Heart left ventricle (tissue), 16 donors: Measurements from ENCODE around the gene THPO. TPM values are rescaled to one million over a fixed set of nuclear protein-coding genes. Genes with fewer than 3 reads are reported as not detected.

Experiments
- ATAC-seq, 4 donors: fragments of 200-7000 bp; cut with Tn5 transposase; one replicate each; pipeline ENCODE4 v1.9.1; 2020 to 2022; ENCODE audit warnings: moderate library complexity in 4 of 4, mild to moderate bottlenecking in 3 of 4, moderate number of reproducible peaks in 1 of 4
- DNase-seq, 5 donors: peaks; one replicate each; pipeline ENCODE4 v3.0.0-alpha.2; 2020
- H3K27ac ChIP-seq, 12 donors: fragments of 200-600 bp; sonication (generic) in 4 of 12; one replicate each; pipeline versions ENCODE4 v1.5.0 to v1.8.0; 2016 to 2022; ENCODE audit warnings: mild to moderate bottlenecking in 2 of 12
- H3K27me3 ChIP-seq, 9 donors: fragments of 200-600 bp; sonication (generic) in 2 of 9; one replicate each; pipeline versions ENCODE4 v1.5.1 to v1.8.0; 2016 to 2022; ENCODE audit warnings: mild to moderate bottlenecking in 3 of 9
- H3K36me3 ChIP-seq, 9 donors: fragments of 200-600 bp; sonication (generic) in 2 of 9; one replicate each; pipeline versions ENCODE4 v1.5.0 to v1.8.0; 2018 to 2022; ENCODE audit warnings: mild to moderate bottlenecking in 2 of 9
- H3K4me1 ChIP-seq, 12 donors: fragments of 200-600 bp; sonication (generic) in 4 of 12; one replicate each; pipeline versions ENCODE4 v1.5.0 to v1.8.0; 2016 to 2022; ENCODE audit warnings: mild to moderate bottlenecking in 3 of 12
- H3K4me3 ChIP-seq, 12 donors: fragments of 200-600 bp; sonication (generic) in 4 of 12; one replicate each; pipeline versions ENCODE4 v1.5.0 to v1.8.0; 2017 to 2022; ENCODE audit warnings: mild to moderate bottlenecking in 9 of 12, moderate library complexity in 4 of 12
- H3K9me3 ChIP-seq, 12 donors: fragments of 200-600 bp; sonication (generic) in 4 of 12; one replicate each; pipeline versions ENCODE4 v1.5.0 to v1.8.0; 2016 to 2022; ENCODE audit warnings: mild to moderate bottlenecking in 1 of 12
- CTCF ChIP-seq, 12 donors: fragments of 200-600 bp; sonication (generic) in 4 of 12; IDR thresholded peaks; one replicate each; pipeline versions ENCODE4 v1.5.0 to v1.8.0; 2018 to 2022; ENCODE audit warnings: antibody characterized with exemption in 12 of 12, mild to moderate bottlenecking in 5 of 12
- POLR2A ChIP-seq, 2 donors: fragments of 450-650 bp; IDR thresholded peaks; one replicate each; pipeline ENCODE4 v1.6.1; 2017; ENCODE audit warnings: antibody characterized with exemption in 2 of 2, mild to moderate bottlenecking in 2 of 2, moderate library complexity in 2 of 2
- WGBS, 4 donors: extraction: QIAGEN DNeasy Blood & Tissue Kit in 2 of 4; methylation state at CpG; one replicate each; pipeline versions ENCODE4 v1.1.5 to v1.1.7; 2013 to 2018; 5-methylcytosine and 5-hydroxymethylcytosine counted together
- intact Hi-C, 10 donors: fragments of 100-400 bp; cut with DNase I; formaldehyde crosslinking; loops; one replicate each; pipeline versions ENCODE4 v1.11.1 to v1.14.2; 2022
- polyA plus RNA-seq, 2 donors: library from polyadenylated mRNA; stranded (reverse); fragments of 200-250 nt; gene quantifications; one replicate each; pipeline ENCODE4 v1.2.3, GENCODE V29; 2013
- total RNA-seq, 9 donors: library from RNA; depleted of rRNA in 2 of 9; stranded (reverse); fragments of >200 nt in 2 of 9; fragmentation: NEBNext Ultra II Directional in 3 of 9; extraction: Animal tissue kit (Norgen Biotek cat#: 25700) in 3 of 9; gene quantifications; one replicate each; pipeline versions ENCODE4 v1.1.0 to v1.2.4, GENCODE V29; 2016 to 2023
- donor health status: ischemic (EF 13 %, LVEDD 7.1; RV severe dilation, severe dysfunction).
- donor health status: healthy with polysubstance abuse.
- donor health status: DM: no; HTN: yes; CAD: no.
- donor health status: DM: no; HTN: no; CAD: no.
- donor health status: ischemic (EF 25% LVEDD 6.9; RV normal size, moderate dysfunction).
- donor health status: ischemic (EF 25% LVEDD 5.7; RV mildly dilated, moderate dysfunction).
- donor health status: healthy.
- donor health status: DM: yes; HTN: yes; CAD: no.
- donor health status: ischemic (EF 35%, LVEDD 5.7; RV mildly dilated, moderate dysfunction).
- donor health status: nonischemic (EF 11% LVEDD 7.7; RV severe dilation, severe dysfunction).
- donor health status: DM: yes; HTN: yes; CAD: no.
- donor health status: PGD.
- donor health status: ischemic (EF 29% LVEDD 5.4; RV normal size, mild dysfunction).
- donor health status: nonischemic (EF 23%, LVEDD 6.1; RV moderate dilation, normal function).

Gene THPO
- total and polyA plus RNA-seq, 11 donors: 0.12 to 0.68 (median 0.28) TPM; not detected in 5

- H3K27ac ChIP-seq: no peak overlapping the region
- WGBS, 4 donors: 91 to 93% (median 92%) methylated on average over 20 of the region's 20 CpGs
- peaks cover 0 to 11% (median 8%) of the 10 kb centered on the region in 12 donors for H3K4me1 ChIP-seq
- no peaks in the 10 kb centered on the region for H3K9me3 ChIP-seq
- TF ChIP-seq POLR2A (IDR thresholded peaks at IDR 0.05): no peak
- no peak for TF ChIP-seq CTCF (IDR thresholded peaks at IDR 0.05)
- no peaks in the 10 kb centered on the region for H3K27me3 ChIP-seq
- ATAC-seq (no peak), DNase-seq (no peak)
- H3K4me3 ChIP-seq: no peak overlapping the region
- intact Hi-C loops: loop anchor here in 1 of 10 donors (5.0 kb wide), 1 partner anchor 44 kb away; no protein-coding TSS in a partner anchor
- H3K36me3 ChIP-seq: peaks cover 0 to 47% (median 41%) of the 10 kb centered on the region in 9 donors
Measured at GRCh38 chr3:184346480-184347190, 31.4 kb downstream of the THPO start.

- peaks cover 0 to 17% (median 8%) of the 10 kb centered on the region in 12 donors for H3K4me1 ChIP-seq
- H3K27ac ChIP-seq: peak overlapping the region in 4 of 12 donors; percentile 43 to 55 (median 50)
- DNase-seq (peak in 4 of 5 donors; percentile 61 to 81 (median 70)), ATAC-seq (peak; percentile 70 to 87 (median 78))
- no peaks in the 10 kb centered on the region for H3K9me3 ChIP-seq
- intact Hi-C loops: loop anchor here in 1 of 10 donors (5.0 kb wide), 1 partner anchor 43 kb away; no protein-coding TSS in a partner anchor
- no peaks in the 10 kb centered on the region for H3K27me3 ChIP-seq
- no peak overlapping the region for H3K4me3 ChIP-seq
- TF ChIP-seq CTCF (IDR thresholded peaks at IDR 0.05) (peak; percentile 14 to 58 (median 34)), POLR2A (IDR thresholded peaks at IDR 0.05) (no peak)
- WGBS, 4 donors: 44 to 55% (median 49%) methylated on average over 13 to 14 of the region's 14 CpGs
- H3K36me3 ChIP-seq: peaks cover 0 to 48% (median 45%) of the 10 kb centered on the region in 9 donors
Measured at GRCh38 chr3:184345317-184346144, 32.5 kb downstream of the THPO start.

- peak overlapping the region in 1 of 12 donors; percentile 55 for H3K27ac ChIP-seq
- DNase-seq (peak in 1 of 5 donors; percentile 16), ATAC-seq (peak in 1 of 4 donors; percentile 2)
- intact Hi-C loops: loop anchor here in 1 of 10 donors (5.0 kb wide), 1 partner anchor 42 kb away; no protein-coding TSS in a partner anchor
- no peaks in the 10 kb centered on the region for H3K27me3 ChIP-seq
- TF ChIP-seq POLR2A (IDR thresholded peaks at IDR 0.05) (no peak), CTCF (IDR thresholded peaks at IDR 0.05) (no peak)
- H3K4me3 ChIP-seq: no peak overlapping the region
- no peaks in the 10 kb centered on the region for H3K9me3 ChIP-seq
- peaks cover 0 to 48% (median 45%) of the 10 kb centered on the region in 9 donors for H3K36me3 ChIP-seq
- WGBS, 4 donors: 87 to 91% (median 89%) methylated on average over 17 to 24 of the region's 24 CpGs
- H3K4me1 ChIP-seq: peaks cover 0 to 19% (median 8%) of the 10 kb centered on the region in 12 donors
Measured at GRCh38 chr3:184344579-184345316, 33.3 kb downstream of the THPO start.
